Gastroesophageal sphincter (tissue), 4 donors: ENCODE data around the gene HOXA11. TPM values are rescaled to one million over a fixed set of nuclear protein-coding genes. Genes with fewer than 3 reads are reported as not detected.

Source experiments
- ATAC-seq: fragments of 150-250 bp; one replicate; pipeline ENCODE4 v1.9.1; 2016; ENCODE audit warnings: mild to moderate bottlenecking, moderate library complexity
- H3K27ac ChIP-seq, 4 donors: fragments of 200-600 bp; sonication (generic) in 3 of 4; 1 replicate in 3 of 4; 2 replicates in 1 of 4; pipeline ENCODE4 v1.5.1; 2016 to 2019
- H3K27me3 ChIP-seq: fragments of 200-600 bp; sonication (generic); one replicate; pipeline ENCODE4 v1.5.1; 2019
- H3K36me3 ChIP-seq, 2 donors: fragments of 200-600 bp; sonication (generic); one replicate each; pipeline ENCODE4 v1.5.1; 2019; ENCODE audit warnings: control low read depth in 1 of 2
- H3K4me1 ChIP-seq, 3 donors: fragments of 200-600 bp; sonication (generic); 1 replicate in 2 of 3; 2 replicates in 1 of 3; pipeline ENCODE4 v1.5.1; 2016 to 2019; ENCODE audit warnings: control low read depth in 2 of 3
- H3K4me3 ChIP-seq, 2 donors: fragments of 200-600 bp; sonication (generic); one replicate each; pipeline ENCODE4 v1.5.1; 2019; ENCODE audit warnings: mild to moderate bottlenecking in 1 of 2, moderate library complexity in 1 of 2
- H3K9me3 ChIP-seq, 3 donors: fragments of 200-600 bp; sonication (generic); one replicate each; pipeline ENCODE4 v1.5.1; 2017 to 2019; ENCODE audit warnings: control low read depth in 2 of 3
- CTCF ChIP-seq, 4 experiments: fragments of 200-600 bp in 2 of 4; fragments of 450-650 bp in 2 of 4; sonication (generic) in 1 of 4; IDR thresholded peaks; one replicate each; pipeline ENCODE4 v1.5.1; 2017 to 2019; ENCODE audit warnings: antibody characterized with exemption in 4 of 4, mild to moderate bottlenecking in 2 of 4, moderate library complexity in 2 of 4
- EP300 ChIP-seq: sonication (generic); formaldehyde crosslinking; IDR thresholded peaks from one replicate; pipeline ENCODE4 v1.6.1; 2017; ENCODE audit warnings: antibody characterized with exemption, mild to moderate bottlenecking
- POLR2A ChIP-seq, 2 donors: fragments of 450-650 bp; IDR thresholded peaks; one replicate each; pipeline ENCODE4 v1.6.1; 2017; ENCODE audit warnings: antibody characterized with exemption in 2 of 2, mild to moderate bottlenecking in 2 of 2, moderate library complexity in 1 of 2
- POLR2AphosphoS5 ChIP-seq: sonication (generic); formaldehyde crosslinking; IDR thresholded peaks from one replicate; pipeline ENCODE4 v1.6.1; 2017; ENCODE audit warnings: antibody characterized with exemption
- WGBS, 2 donors: methylation state at CpG; one replicate each; pipeline ENCODE4 v1.1.5; 2018; ENCODE audit warnings: low coverage in 1 of 2; 5-methylcytosine and 5-hydroxymethylcytosine counted together
- total RNA-seq, 4 donors: library from RNA; depleted of rRNA; stranded (reverse); fragments of >200 nt; gene quantifications; one replicate each; pipeline ENCODE4 v1.1.0, GENCODE V29; 2016

HOXA11 gene
- total RNA-seq, 4 donors from 2014 or later, result 0.12 TPM; not detected in 3

DNA sequence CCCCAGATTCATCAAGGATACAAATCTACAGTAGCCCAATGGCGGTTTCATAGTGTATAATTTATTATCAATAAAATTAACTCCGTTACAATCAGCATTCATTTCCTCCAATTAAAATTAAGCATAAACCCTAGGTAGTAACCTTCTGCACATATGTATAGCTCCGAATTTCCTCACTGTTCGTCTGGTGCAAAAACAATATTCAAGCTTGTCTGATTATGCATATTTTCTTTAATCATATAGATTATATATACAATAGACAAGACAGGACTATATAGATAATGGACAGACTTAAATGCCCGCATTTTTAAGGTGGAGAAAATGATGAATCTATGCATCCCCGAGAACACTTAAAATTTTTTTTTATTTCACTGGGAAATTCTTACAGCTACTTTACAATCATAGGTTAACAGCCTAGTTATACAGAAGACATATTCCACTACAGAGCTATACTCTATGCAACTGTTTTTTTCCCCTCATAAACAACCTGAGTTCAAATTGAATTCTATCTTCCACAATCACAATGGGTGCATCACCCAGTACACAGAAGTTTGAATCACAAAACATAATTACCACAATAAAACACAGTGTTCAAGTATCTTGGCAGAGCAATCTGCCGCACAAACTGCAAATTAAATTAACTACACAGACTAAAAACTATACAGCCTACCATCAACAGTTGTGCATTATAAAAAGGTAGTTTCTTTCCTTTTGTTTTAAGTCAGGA lies 22.3 kb downstream of the HOXA11 start:
- Histone ChIP-seq H3K27ac (no peak overlapping the region), H3K9me3 (peaks cover 0 to 3% (median 0%) of the 10 kb centered on the region in 3 donors), H3K27me3 (peaks cover 100% of the 10 kb centered on the region), H3K4me1 (peaks cover 0 to 47% (median 23%) of the 10 kb centered on the region in 3 donors), H3K36me3 (no peaks in the 10 kb centered on the region), H3K4me3 (no peak overlapping the region)
- no peak for TF ChIP-seq POLR2AphosphoS5
- TF ChIP-seq CTCF (IDR thresholded peaks at IDR 0.05), result no peak
- TF ChIP-seq EP300, result no peak
- no peak for TF ChIP-seq POLR2A (IDR thresholded peaks at IDR 0.05)
- ATAC-seq, result no peak
- WGBS, 2 donors, result 77 to 87% methylated on average over 7 of the region's 7 CpGs

- no peak overlapping the region for H3K4me3 ChIP-seq
- peaks cover 100% of the 10 kb centered on the region for H3K27me3 ChIP-seq
- no peak for ATAC-seq
- no peak overlapping the region for H3K27ac ChIP-seq
- no peaks in the 10 kb centered on the region for H3K36me3 ChIP-seq
- H3K4me1 ChIP-seq, result peaks cover 0 to 50% (median 23%) of the 10 kb centered on the region in 3 donors
- WGBS, 2 donors, result 44% methylated on average over 3 of the region's 30 CpGs; no CpG with 5 or more reads in 1 of the 2 donors
- H3K9me3 ChIP-seq, result peaks cover 0 to 3% (median 0%) of the 10 kb centered on the region in 3 donors
- no peak for TF ChIP-seq POLR2A (IDR thresholded peaks at IDR 0.05)
- no peak for TF ChIP-seq EP300
- no peak for TF ChIP-seq CTCF (IDR thresholded peaks at IDR 0.05)
- TF ChIP-seq POLR2AphosphoS5, result no peak
Observed at GRCh38 chr7:27161721-27162560, 23.1 kb downstream of the HOXA11 start.

DNA sequence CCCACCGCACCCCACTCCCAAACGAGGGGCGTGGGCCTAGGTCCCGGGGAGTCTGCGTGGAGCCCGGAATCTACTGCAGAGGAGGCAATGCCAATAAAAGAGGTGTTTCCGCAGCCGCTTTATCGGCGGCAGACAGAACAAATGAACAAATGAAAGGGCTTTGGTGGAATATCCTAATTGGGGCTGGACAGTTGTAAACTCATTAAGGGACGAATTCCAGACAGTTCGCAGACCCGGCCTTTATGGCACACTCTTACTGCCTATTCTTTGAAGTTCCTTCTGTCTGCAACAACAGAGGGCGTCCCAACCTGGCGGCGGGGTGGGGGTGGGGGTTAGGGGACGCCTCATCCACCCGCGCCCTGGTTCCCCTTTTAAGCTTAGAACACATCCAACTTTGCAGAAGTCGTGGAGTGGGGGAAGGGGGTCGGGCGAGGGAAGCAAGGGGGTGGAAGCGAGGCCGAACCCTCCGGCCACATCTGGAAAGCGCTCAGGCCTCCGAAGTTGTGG lies 23.8 kb downstream of the HOXA11 start:
- Histone ChIP-seq H3K4me1 (peaks cover 0 to 50% (median 20%) of the 10 kb centered on the region in 3 donors), H3K36me3 (no peaks in the 10 kb centered on the region), H3K9me3 (peaks cover 0 to 3% (median 0%) of the 10 kb centered on the region in 3 donors), H3K4me3 (peak overlapping the region; percentile 29 to 62), H3K27me3 (peaks cover 100% of the 10 kb centered on the region), H3K27ac (peak overlapping the region in 1 of 4 donors; percentile 51)
- TF ChIP-seq CTCF (IDR thresholded peaks at IDR 0.05) (peak in 1 of 4 experiments; percentile 6), EP300 (no peak), POLR2AphosphoS5 (no peak), POLR2A (IDR thresholded peaks at IDR 0.05) (no peak)
- ATAC-seq, result no peak
- 0 to 23% methylated on average over 2 to 8 of the region's 27 CpGs for WGBS, 2 donors

- TF ChIP-seq CTCF (IDR thresholded peaks at IDR 0.05) (peak in 3 of 4 experiments; percentile 99 to 100 (median 99)), POLR2A (IDR thresholded peaks at IDR 0.05) (no peak)
- H3K27me3 ChIP-seq, result peaks cover 100% of the 10 kb centered on the region
- no peaks in the 10 kb centered on the region for H3K9me3 ChIP-seq
- 10% methylated on average over 9 of the region's 54 CpGs; no CpG with 5 or more reads in 1 of the 2 donors for WGBS, 2 donors
- no peaks in the 10 kb centered on the region for H3K36me3 ChIP-seq
- peak; percentile 65 for ATAC-seq
- peak overlapping the region; percentile 29 to 62 for H3K4me3 ChIP-seq
- H3K4me1 ChIP-seq, result peaks cover 0 to 50% (median 22%) of the 10 kb centered on the region in 3 donors
- peak overlapping the region in 1 of 4 donors; percentile 51 for H3K27ac ChIP-seq
Observed at GRCh38 chr7:27160546-27161213, 24.4 kb downstream of the HOXA11 start.
